ENCODE data around the gene SNRPA. TPM values are rescaled to one million over a fixed set of nuclear protein-coding genes. Genes with fewer than 3 reads are reported as not detected.

SNRPA gene
- total and polyA plus RNA-seq, 2 of the 13 experiments (the other 11 are each of a cell fraction or from before 2014, with no cell fraction given), result 59.6 to 162 TPM

GRCh38 chr19:40803857-40804782 lies 53.1 kb downstream of the SNRPA start:
- Histone ChIP-seq H3K4me2 (ENCODE audit: low read depth, low read length) (peak overlapping the region; percentile 38), H3K36me3 (replicated peaks in 1 of 2; ENCODE audit: control insufficient read depth in 1 of 2, insufficient read depth in 2 of 2, low read length in 2 of 2) (peaks cover 14 to 28% of the 10 kb centered on the region in 2 experiments; a peak in 4 of 5 replicates), H3K4me3 (replicated peaks in 1 of 3; ENCODE audit: insufficient read depth in 1 of 3, low read depth in 2 of 3, low read length in 3 of 3) (peak overlapping the region in 1 of 3 experiments; percentile 23; a peak in 1 of 6 replicates), H3K27ac (ENCODE audit: extremely low read length, insufficient read depth, low read length) (peak overlapping the region; percentile 48), H3K9me3 (ENCODE audit: low read length) (no peaks in the 10 kb centered on the region), H3K9ac (ENCODE audit: insufficient read depth, low read depth, low read length) (peak overlapping the region; percentile 26; the same call in 1 of the 2 replicates), H4K20me1 (ENCODE audit: insufficient read depth, low read length) (peaks cover 11% of the 10 kb centered on the region; the same call in 1 of the 2 replicates), H2AFZ (ENCODE audit: low read length) (no peak overlapping the region), H3K79me2 (ENCODE audit: insufficient read depth, low read length) (peaks cover 34% of the 10 kb centered on the region), H3K4me1 (ENCODE audit: insufficient read depth, low read length) (peaks cover 53% of the 10 kb centered on the region), H3K27me3 (ENCODE audit: control insufficient read depth in 1 of 2, insufficient read depth in 2 of 2, low read length in 2 of 2) (no peaks in the 10 kb centered on the region; a peak in 1 of 5 replicates)
- POLR2A ChIA-PET, result interaction anchor here (1.3 to 5.0 kb wide), 3 partner anchors 26 to 54 kb away, joined by 5 to 28 read pairs (median 10); partner anchors contain the start of genes ACTMAP, RAB4B and SNRPA
- BruUV-seq (replicated peaks), result no TSS peak
- peak; percentile 15 for ATAC-seq
- 65% methylated on average over 5 of the region's 6 CpGs for WGBS (ENCODE audit: low lambda C conversion rate)
- intact Hi-C loops (cut with micrococcal nuclease; ENCODE audit: unreplicated experiment) (no loop called here), in situ Hi-C loops (cut with HindIII; ENCODE audit: extremely low pct_ligation_motif_present, low pct_unique_long_range_greater_than_20kb) (no loop called here)
- FAIRE-seq, result peak; percentile 32
- DNase-seq (ENCODE audit: low spot score), result peak; percentile 52
- CTCF ChIA-PET (ENCODE audit: low intra/inter-chr PET ratio, low total read pairs), result no interaction called here
- TF ChIP-seq ZBTB33 (CRISPR knock-in tag; IDR thresholded peaks at IDR 0.05) (peak; percentile 82), ZBTB4 (CRISPR knock-in tag; IDR thresholded peaks at IDR 0.05; ENCODE audit: borderline replicate concordance) (0 out of 2 replicates have a peak, but pooled peaks have one; percentile 33), TEAD3 (CRISPR knock-in tag; optimal IDR thresholded peaks at IDR 0.05; ENCODE audit: borderline replicate concordance) (peak; percentile 10), FOXO4 (CRISPR knock-in tag; conservative IDR thresholded peaks at IDR 0.05) (0 out of 2 replicates have a peak, but pooled peaks have one; percentile 71), IKZF4 (CRISPR knock-in tag; IDR thresholded peaks at IDR 0.05; ENCODE audit: borderline replicate concordance, low read depth, not compliant biosample characterization) (peak; percentile 35), TBP (CRISPR knock-in tag; IDR thresholded peaks at IDR 0.05) (no peak), SALL1 (CRISPR knock-in tag; IDR thresholded peaks at IDR 0.05) (0 out of 2 replicates have a peak, but pooled peaks have one; percentile 7), RFX5 (IDR thresholded peaks at IDR 0.05; ENCODE audit: low read depth, low read length) (0 out of 2 replicates have a peak, but pooled peaks have one; percentile 29), SIX1 (CRISPR knock-in tag; IDR thresholded peaks at IDR 0.05; ENCODE audit: borderline replicate concordance) (no peak), UBTF (CRISPR knock-in tag; IDR thresholded peaks at IDR 0.05) (0 out of 2 replicates have a peak, but pooled peaks have one; percentile 28), MIER3 (CRISPR knock-in tag; IDR thresholded peaks at IDR 0.05; ENCODE audit: borderline replicate concordance) (no peak)

All from HepG2 (cell line).